DND-41 (cell line): ENCODE results near the gene SLC22A31.

ENCODE experiments used
- ATAC-seq: fragments of 200-7000 bp; cut with Tn5 transposase; 3 replicates; pipeline ENCODE4 v1.9.1; 2021; ENCODE audit warnings: low read depth; ENCODE audit not compliant: insufficient read depth
- DNase-seq: peaks from one replicate; pipeline ENCODE4 v3.0.0-alpha.2; 2020
- H2AFZ ChIP-seq: 2 replicates; pipeline ENCODE4 v1.6.0; 2012; ENCODE audit warnings: low read depth, low read length
- H3K27ac ChIP-seq: 2 replicates; pipeline ENCODE4 v1.5.1; 2012; ENCODE audit warnings: low read length, inconsistent platforms
- H3K27me3 ChIP-seq: fragments of 200-600 bp; sonication (generic); 2 replicates; pipeline ENCODE4 v1.6.0; 2012; ENCODE audit warnings: low read length, mild to moderate bottlenecking, inconsistent platforms; ENCODE audit not compliant: insufficient read depth, poor library complexity
- H3K36me3 ChIP-seq: 2 replicates; pipeline ENCODE4 v1.5.1; 2012; ENCODE audit warnings: low read length, inconsistent platforms; ENCODE audit not compliant: insufficient read depth
- H3K4me1 ChIP-seq: 2 replicates; pipeline ENCODE4 v1.5.1; 2012; ENCODE audit warnings: mild to moderate bottlenecking, low read length; ENCODE audit not compliant: insufficient read depth
- H3K4me2 ChIP-seq: 2 replicates; pipeline ENCODE4 v1.6.0; 2012; ENCODE audit warnings: mild to moderate bottlenecking, moderate library complexity, low read length, inconsistent platforms; ENCODE audit not compliant: insufficient read depth
- H3K4me3 ChIP-seq, 2 experiments: fragments of 200-600 bp in 1 of 2; shearing (Covaris generic) in 1 of 2; 2 replicates each; pipeline ENCODE4 v1.5.1; 2012 to 2016; ENCODE audit warnings: inconsistent platforms in 2 of 2, low read length in 2 of 2, mild to moderate bottlenecking in 2 of 2, low read depth in 1 of 2, moderate library complexity in 1 of 2
- H3K79me2 ChIP-seq: 2 replicates; pipeline ENCODE4 v1.6.0; 2012; ENCODE audit warnings: low read length, inconsistent platforms; ENCODE audit not compliant: insufficient read depth
- H3K9ac ChIP-seq: 2 replicates; pipeline ENCODE4 v1.6.0; 2012; ENCODE audit warnings: low read depth, mild to moderate bottlenecking, inconsistent platforms, low read length, moderate library complexity
- H3K9me3 ChIP-seq: 2 replicates; pipeline ENCODE4 v1.5.1; 2012; ENCODE audit warnings: low read length, moderate library complexity, mild to moderate bottlenecking, inconsistent platforms; ENCODE audit not compliant: insufficient read depth, severe bottlenecking
- H4K20me1 ChIP-seq: 2 replicates; pipeline ENCODE4 v1.6.0; 2012; ENCODE audit warnings: low read length; ENCODE audit not compliant: insufficient read depth
- EZH2 ChIP-seq: IDR thresholded peaks from 3 replicates; pipeline ENCODE4 v1.6.1; 2012; ENCODE audit warnings: borderline replicate concordance, low read depth, mild to moderate bottlenecking, moderate library complexity, low read length, inconsistent platforms; ENCODE audit not compliant: severe bottlenecking
- TF ChIP-seq, protein P1 (sequence below): IDR thresholded peaks from 2 replicates; pipeline ENCODE4 v1.5.1; 2012; ENCODE audit warnings: borderline replicate concordance, low read length, moderate library complexity, mild to moderate bottlenecking; ENCODE audit not compliant: poor library complexity, severe bottlenecking; ENCODE audit errors: extremely low read depth

Gene SLC22A31

GRCh38 chr16:89177501-89177900 is 22.8 kb downstream of the SLC22A31 start:
- H3K36me3 ChIP-seq, result no peaks in the 10 kb centered on the region
- no peak overlapping the region for H3K4me3 ChIP-seq
- H2AFZ ChIP-seq, result no peak overlapping the region
- H3K9me3 ChIP-seq, result no peaks in the 10 kb centered on the region
- no peak overlapping the region for H3K27ac ChIP-seq
- H3K79me2 ChIP-seq, result no peaks in the 10 kb centered on the region
- H3K4me1 ChIP-seq, result no peaks in the 10 kb centered on the region
- ATAC-seq, result no peak
- TF ChIP-seq, protein P1, sequence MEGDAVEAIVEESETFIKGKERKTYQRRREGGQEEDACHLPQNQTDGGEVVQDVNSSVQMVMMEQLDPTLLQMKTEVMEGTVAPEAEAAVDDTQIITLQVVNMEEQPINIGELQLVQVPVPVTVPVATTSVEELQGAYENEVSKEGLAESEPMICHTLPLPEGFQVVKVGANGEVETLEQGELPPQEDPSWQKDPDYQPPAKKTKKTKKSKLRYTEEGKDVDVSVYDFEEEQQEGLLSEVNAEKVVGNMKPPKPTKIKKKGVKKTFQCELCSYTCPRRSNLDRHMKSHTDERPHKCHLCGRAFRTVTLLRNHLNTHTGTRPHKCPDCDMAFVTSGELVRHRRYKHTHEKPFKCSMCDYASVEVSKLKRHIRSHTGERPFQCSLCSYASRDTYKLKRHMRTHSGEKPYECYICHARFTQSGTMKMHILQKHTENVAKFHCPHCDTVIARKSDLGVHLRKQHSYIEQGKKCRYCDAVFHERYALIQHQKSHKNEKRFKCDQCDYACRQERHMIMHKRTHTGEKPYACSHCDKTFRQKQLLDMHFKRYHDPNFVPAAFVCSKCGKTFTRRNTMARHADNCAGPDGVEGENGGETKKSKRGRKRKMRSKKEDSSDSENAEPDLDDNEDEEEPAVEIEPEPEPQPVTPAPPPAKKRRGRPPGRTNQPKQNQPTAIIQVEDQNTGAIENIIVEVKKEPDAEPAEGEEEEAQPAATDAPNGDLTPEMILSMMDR, result no peak
- no peak for TF ChIP-seq EZH2
- H3K9ac ChIP-seq, result no peak overlapping the region
- no peak for DNase-seq
- H4K20me1 ChIP-seq, result peaks cover 21% of the 10 kb centered on the region; the same call in 1 of the 2 replicates
- no peaks in the 10 kb centered on the region for H3K27me3 ChIP-seq
- H3K4me2 ChIP-seq, result no peak overlapping the region

GRCh38 chr16:89176717-89177116 is 23.6 kb downstream of the SLC22A31 start:
- no peaks in the 10 kb centered on the region for H3K36me3 ChIP-seq
- H3K27me3 ChIP-seq, result no peaks in the 10 kb centered on the region
- peaks cover 27% of the 10 kb centered on the region; the same call in 1 of the 2 replicates for H4K20me1 ChIP-seq
- H3K79me2 ChIP-seq, result no peaks in the 10 kb centered on the region
- H3K4me1 ChIP-seq, result no peaks in the 10 kb centered on the region
- H3K9me3 ChIP-seq, result no peaks in the 10 kb centered on the region
- ATAC-seq (no peak), DNase-seq (no peak)
- H3K9ac ChIP-seq, result no peak overlapping the region
- TF ChIP-seq, protein P1, result no peak
- TF ChIP-seq EZH2, result no peak
- no peak overlapping the region for H3K4me3 ChIP-seq
- H3K27ac ChIP-seq, result no peak overlapping the region
- no peak overlapping the region for H2AFZ ChIP-seq
- H3K4me2 ChIP-seq, result no peak overlapping the region

DNA sequence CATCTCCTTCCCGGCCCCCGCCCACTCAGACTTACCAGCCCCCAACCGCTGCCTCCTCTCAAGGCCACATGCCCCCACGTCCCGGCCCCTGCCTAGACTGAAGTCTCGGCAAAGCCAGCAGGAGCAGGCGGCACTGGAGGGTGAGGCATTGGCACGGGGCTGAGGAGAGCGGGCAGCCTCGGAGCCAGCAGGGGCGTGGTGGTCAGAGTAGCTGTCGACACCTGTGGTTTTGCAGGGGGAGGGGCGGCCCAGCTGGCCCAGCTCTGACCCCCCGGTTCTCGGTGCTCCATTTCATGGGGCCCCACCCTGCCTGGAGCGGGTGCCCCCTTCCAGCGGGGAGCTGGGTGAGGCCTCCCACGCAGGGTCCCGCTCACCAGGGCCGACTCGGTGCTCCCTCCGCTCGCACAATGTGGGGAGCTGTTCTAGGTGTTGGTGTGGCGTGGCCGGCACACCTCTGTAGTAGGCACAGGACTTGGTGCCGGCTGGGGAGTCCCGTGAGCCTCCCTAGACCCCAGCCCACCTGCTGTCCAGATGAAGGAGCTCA is 24.1 kb downstream of the SLC22A31 start:
- ATAC-seq (no peak), DNase-seq (no peak)
- Histone ChIP-seq H3K9ac (no peak overlapping the region), H4K20me1 (peaks cover 29% of the 10 kb centered on the region; the same call in 1 of the 2 replicates), H3K79me2 (no peaks in the 10 kb centered on the region), H3K4me3 (no peak overlapping the region), H3K9me3 (no peaks in the 10 kb centered on the region), H2AFZ (no peak overlapping the region), H3K4me1 (no peaks in the 10 kb centered on the region), H3K27me3 (no peaks in the 10 kb centered on the region), H3K27ac (no peak overlapping the region), H3K36me3 (no peaks in the 10 kb centered on the region), H3K4me2 (no peak overlapping the region)
- TF ChIP-seq EZH2, result no peak
- TF ChIP-seq, protein P1, result no peak
